ENCODE measurements around the gene RAPGEF2. TPM values are rescaled to one million over a fixed set of nuclear protein-coding genes. Genes with fewer than 3 reads are reported as not detected.

The RAPGEF2 gene
- total and polyA plus RNA-seq, 9 of the 15 experiments (the other 6 are each of a cell fraction or from before 2014, with no cell fraction given) = 3.1 to 32.6 (median 23.1) TPM

DNA sequence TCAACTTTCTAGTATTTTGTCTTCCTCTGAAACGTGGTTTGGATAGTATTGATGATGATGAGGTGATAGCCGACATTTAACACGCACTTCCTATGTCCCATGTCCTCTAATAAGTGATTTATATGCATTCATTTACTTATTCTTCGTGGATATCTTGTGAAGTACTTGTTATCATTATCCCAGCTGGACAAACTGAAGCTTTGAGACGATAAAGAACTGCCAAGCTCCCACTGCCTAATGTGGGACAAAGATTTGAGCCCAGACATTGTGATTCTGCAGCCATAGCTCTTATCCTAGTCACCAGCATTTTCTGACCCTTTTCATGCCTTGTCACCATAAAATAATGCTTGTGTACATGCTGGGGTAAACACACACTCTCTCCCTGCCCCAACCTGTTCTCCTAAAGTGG, 92.5 kb downstream of the RAPGEF2 start (continued):
- no peak for TF ChIP-seq ATF1 (CRISPR knock-in tag; IDR thresholded peaks at IDR 0.05)
- TF ChIP-seq ATF1 (tag; IDR thresholded peaks at IDR 0.05) = no peak; the same call in 1 of the 2 replicates
- TF ChIP-seq, protein P1, sequence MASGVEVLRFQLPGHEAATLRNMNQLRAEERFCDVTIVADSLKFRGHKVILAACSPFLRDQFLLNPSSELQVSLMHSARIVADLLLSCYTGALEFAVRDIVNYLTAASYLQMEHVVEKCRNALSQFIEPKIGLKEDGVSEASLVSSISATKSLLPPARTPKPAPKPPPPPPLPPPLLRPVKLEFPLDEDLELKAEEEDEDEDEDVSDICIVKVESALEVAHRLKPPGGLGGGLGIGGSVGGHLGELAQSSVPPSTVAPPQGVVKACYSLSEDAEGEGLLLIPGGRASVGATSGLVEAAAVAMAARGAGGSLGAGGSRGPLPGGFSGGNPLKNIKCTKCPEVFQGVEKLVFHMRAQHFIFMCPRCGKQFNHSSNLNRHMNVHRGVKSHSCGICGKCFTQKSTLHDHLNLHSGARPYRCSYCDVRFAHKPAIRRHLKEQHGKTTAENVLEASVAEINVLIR (CRISPR knock-in tag; IDR thresholded peaks at IDR 0.05) = no peak
- TF ChIP-seq, protein P2, sequence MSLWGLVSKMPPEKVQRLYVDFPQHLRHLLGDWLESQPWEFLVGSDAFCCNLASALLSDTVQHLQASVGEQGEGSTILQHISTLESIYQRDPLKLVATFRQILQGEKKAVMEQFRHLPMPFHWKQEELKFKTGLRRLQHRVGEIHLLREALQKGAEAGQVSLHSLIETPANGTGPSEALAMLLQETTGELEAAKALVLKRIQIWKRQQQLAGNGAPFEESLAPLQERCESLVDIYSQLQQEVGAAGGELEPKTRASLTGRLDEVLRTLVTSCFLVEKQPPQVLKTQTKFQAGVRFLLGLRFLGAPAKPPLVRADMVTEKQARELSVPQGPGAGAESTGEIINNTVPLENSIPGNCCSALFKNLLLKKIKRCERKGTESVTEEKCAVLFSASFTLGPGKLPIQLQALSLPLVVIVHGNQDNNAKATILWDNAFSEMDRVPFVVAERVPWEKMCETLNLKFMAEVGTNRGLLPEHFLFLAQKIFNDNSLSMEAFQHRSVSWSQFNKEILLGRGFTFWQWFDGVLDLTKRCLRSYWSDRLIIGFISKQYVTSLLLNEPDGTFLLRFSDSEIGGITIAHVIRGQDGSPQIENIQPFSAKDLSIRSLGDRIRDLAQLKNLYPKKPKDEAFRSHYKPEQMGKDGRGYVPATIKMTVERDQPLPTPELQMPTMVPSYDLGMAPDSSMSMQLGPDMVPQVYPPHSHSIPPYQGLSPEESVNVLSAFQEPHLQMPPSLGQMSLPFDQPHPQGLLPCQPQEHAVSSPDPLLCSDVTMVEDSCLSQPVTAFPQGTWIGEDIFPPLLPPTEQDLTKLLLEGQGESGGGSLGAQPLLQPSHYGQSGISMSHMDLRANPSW (CRISPR knock-in tag; IDR thresholded peaks at IDR 0.05) = no peak
- no peak for TF ChIP-seq CBX1 (IDR thresholded peaks at IDR 0.05; ENCODE audit: low read depth)
- TF ChIP-seq, protein P3, sequence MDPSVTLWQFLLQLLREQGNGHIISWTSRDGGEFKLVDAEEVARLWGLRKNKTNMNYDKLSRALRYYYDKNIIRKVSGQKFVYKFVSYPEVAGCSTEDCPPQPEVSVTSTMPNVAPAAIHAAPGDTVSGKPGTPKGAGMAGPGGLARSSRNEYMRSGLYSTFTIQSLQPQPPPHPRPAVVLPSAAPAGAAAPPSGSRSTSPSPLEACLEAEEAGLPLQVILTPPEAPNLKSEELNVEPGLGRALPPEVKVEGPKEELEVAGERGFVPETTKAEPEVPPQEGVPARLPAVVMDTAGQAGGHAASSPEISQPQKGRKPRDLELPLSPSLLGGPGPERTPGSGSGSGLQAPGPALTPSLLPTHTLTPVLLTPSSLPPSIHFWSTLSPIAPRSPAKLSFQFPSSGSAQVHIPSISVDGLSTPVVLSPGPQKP (CRISPR knock-in tag; IDR thresholded peaks at IDR 0.05) = no peak
- no peak for TF ChIP-seq ZFX (CRISPR knock-in tag; IDR thresholded peaks at IDR 0.05)
- TF ChIP-seq SREBF1 (IDR thresholded peaks at IDR 0.05; ENCODE audit: borderline replicate concordance, low read depth, low read length) = no peak
- TF ChIP-seq, protein P4, sequence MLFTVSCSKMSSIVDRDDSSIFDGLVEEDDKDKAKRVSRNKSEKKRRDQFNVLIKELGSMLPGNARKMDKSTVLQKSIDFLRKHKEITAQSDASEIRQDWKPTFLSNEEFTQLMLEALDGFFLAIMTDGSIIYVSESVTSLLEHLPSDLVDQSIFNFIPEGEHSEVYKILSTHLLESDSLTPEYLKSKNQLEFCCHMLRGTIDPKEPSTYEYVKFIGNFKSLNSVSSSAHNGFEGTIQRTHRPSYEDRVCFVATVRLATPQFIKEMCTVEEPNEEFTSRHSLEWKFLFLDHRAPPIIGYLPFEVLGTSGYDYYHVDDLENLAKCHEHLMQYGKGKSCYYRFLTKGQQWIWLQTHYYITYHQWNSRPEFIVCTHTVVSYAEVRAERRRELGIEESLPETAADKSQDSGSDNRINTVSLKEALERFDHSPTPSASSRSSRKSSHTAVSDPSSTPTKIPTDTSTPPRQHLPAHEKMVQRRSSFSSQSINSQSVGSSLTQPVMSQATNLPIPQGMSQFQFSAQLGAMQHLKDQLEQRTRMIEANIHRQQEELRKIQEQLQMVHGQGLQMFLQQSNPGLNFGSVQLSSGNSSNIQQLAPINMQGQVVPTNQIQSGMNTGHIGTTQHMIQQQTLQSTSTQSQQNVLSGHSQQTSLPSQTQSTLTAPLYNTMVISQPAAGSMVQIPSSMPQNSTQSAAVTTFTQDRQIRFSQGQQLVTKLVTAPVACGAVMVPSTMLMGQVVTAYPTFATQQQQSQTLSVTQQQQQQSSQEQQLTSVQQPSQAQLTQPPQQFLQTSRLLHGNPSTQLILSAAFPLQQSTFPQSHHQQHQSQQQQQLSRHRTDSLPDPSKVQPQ (CRISPR knock-in tag; IDR thresholded peaks at IDR 0.05; ENCODE audit: borderline replicate concordance) = no peak
- no peak for TF ChIP-seq ZNF668 (CRISPR knock-in tag; IDR thresholded peaks at IDR 0.05)
- TF ChIP-seq, protein P5, sequence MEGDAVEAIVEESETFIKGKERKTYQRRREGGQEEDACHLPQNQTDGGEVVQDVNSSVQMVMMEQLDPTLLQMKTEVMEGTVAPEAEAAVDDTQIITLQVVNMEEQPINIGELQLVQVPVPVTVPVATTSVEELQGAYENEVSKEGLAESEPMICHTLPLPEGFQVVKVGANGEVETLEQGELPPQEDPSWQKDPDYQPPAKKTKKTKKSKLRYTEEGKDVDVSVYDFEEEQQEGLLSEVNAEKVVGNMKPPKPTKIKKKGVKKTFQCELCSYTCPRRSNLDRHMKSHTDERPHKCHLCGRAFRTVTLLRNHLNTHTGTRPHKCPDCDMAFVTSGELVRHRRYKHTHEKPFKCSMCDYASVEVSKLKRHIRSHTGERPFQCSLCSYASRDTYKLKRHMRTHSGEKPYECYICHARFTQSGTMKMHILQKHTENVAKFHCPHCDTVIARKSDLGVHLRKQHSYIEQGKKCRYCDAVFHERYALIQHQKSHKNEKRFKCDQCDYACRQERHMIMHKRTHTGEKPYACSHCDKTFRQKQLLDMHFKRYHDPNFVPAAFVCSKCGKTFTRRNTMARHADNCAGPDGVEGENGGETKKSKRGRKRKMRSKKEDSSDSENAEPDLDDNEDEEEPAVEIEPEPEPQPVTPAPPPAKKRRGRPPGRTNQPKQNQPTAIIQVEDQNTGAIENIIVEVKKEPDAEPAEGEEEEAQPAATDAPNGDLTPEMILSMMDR (IDR thresholded peaks at IDR 0.05 in 2 of 3, conservative IDR thresholded peaks at IDR 0.05 in 1 of 3; ENCODE audit: insufficient read depth in 2 of 3, low read depth in 1 of 3, low read length in 3 of 3) = no peak
- TF ChIP-seq, protein P6, sequence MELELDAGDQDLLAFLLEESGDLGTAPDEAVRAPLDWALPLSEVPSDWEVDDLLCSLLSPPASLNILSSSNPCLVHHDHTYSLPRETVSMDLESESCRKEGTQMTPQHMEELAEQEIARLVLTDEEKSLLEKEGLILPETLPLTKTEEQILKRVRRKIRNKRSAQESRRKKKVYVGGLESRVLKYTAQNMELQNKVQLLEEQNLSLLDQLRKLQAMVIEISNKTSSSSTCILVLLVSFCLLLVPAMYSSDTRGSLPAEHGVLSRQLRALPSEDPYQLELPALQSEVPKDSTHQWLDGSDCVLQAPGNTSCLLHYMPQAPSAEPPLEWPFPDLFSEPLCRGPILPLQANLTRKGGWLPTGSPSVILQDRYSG (tag; conservative IDR thresholded peaks at IDR 0.05; ENCODE audit: low read depth) = no peak
- peak; percentile 84 for TF ChIP-seq DACH1 (IDR thresholded peaks at IDR 0.05; ENCODE audit: partially characterized antibody)
- TF ChIP-seq, protein P7, sequence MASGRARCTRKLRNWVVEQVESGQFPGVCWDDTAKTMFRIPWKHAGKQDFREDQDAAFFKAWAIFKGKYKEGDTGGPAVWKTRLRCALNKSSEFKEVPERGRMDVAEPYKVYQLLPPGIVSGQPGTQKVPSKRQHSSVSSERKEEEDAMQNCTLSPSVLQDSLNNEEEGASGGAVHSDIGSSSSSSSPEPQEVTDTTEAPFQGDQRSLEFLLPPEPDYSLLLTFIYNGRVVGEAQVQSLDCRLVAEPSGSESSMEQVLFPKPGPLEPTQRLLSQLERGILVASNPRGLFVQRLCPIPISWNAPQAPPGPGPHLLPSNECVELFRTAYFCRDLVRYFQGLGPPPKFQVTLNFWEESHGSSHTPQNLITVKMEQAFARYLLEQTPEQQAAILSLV (tag; IDR thresholded peaks at IDR 0.05) = no peak
- no peak for TF ChIP-seq ZBTB8A (IDR thresholded peaks at IDR 0.05; ENCODE audit: partially characterized antibody)
- TF ChIP-seq MCM2 (IDR thresholded peaks at IDR 0.05; ENCODE audit: low read depth) = no peak
- no peak for TF ChIP-seq SPI1 (IDR thresholded peaks at IDR 0.05; ENCODE audit: borderline replicate concordance, low read depth, low read length)
